H54 (cell line): ENCODE measurements around the gene SERINC5.

Experiments used
- DNase-seq: peaks from one replicate; pipeline ENCODE4 v3.0.0; 2011; ENCODE audit warnings: low spot score, mixed read lengths; ENCODE audit not compliant: insufficient read length
- FAIRE-seq: peaks from 3 replicates; lab custom pipeline; 2011; peaks lifted over from hg19 to GRCh38; lab: Jason Lieb, UNC
- POLR2A ChIP-seq: IDR thresholded peaks from 2 replicates; pipeline ENCODE4 v1.6.1; 2011; ENCODE audit warnings: low read depth, mild to moderate bottlenecking, low read length

SERINC5 gene

GRCh38 chr5:80269991-80270438 is 14.2 kb upstream of the SERINC5 start:
- DNase-seq (no peak), FAIRE-seq (no peak)
- no peak for TF ChIP-seq POLR2A

- FAIRE-seq = no peak
- no peak for TF ChIP-seq POLR2A
Measured at GRCh38 chr5:80268916-80269315, 13.1 kb upstream of the SERINC5 start.

GRCh38 chr5:80266566-80266965 is 10.7 kb upstream of the SERINC5 start:
- DNase-seq (no peak), FAIRE-seq (no peak)
- TF ChIP-seq POLR2A = no peak

More at GRCh38 chr5:80268916-80269315, 13.1 kb upstream of the SERINC5 start:
- DNase-seq = no peak

- FAIRE-seq (no peak), DNase-seq (no peak)
- TF ChIP-seq POLR2A = no peak
Measured at GRCh38 chr5:80260461-80260860, 4.6 kb upstream of the SERINC5 start.

GRCh38 chr5:80259511-80260203 is 3.8 kb upstream of the SERINC5 start:
- no peak for FAIRE-seq
- no peak for TF ChIP-seq POLR2A
- no peak for DNase-seq

- no peak for TF ChIP-seq POLR2A
- FAIRE-seq (no peak), DNase-seq (peak; percentile 64)
Measured at GRCh38 chr5:80255431-80255810, 427 bp downstream of the SERINC5 start.

GRCh38 chr5:80254767-80255430 is 949 bp downstream of the SERINC5 start:
- FAIRE-seq = no peak
- TF ChIP-seq POLR2A = no peak
- DNase-seq = peak; percentile 42

- no peak for FAIRE-seq
- DNase-seq = no peak
- TF ChIP-seq POLR2A = no peak
Measured at GRCh38 chr5:80251636-80252035, 4.2 kb downstream of the SERINC5 start.

GRCh38 chr5:80250801-80251200 is 5.0 kb downstream of the SERINC5 start:
- no peak for TF ChIP-seq POLR2A
- no peak for FAIRE-seq
- DNase-seq = no peak

GRCh38 chr5:80249901-80250300 is 5.9 kb downstream of the SERINC5 start:
- no peak for DNase-seq
- TF ChIP-seq POLR2A = no peak

GRCh38 chr5:80248378-80248777 is 7.5 kb downstream of the SERINC5 start:
- FAIRE-seq (no peak), DNase-seq (no peak)
- TF ChIP-seq POLR2A = no peak

More at GRCh38 chr5:80249901-80250300, 5.9 kb downstream of the SERINC5 start:
- FAIRE-seq = no peak

- TF ChIP-seq POLR2A = 0 out of 2 replicates have a peak, but pooled peaks have one; percentile 37
- DNase-seq (peak; percentile 67), FAIRE-seq (peak; percentile 91)
Measured at GRCh38 chr5:80246995-80247729, 8.7 kb downstream of the SERINC5 start.

GRCh38 chr5:80246001-80246758 is 9.7 kb downstream of the SERINC5 start:
- TF ChIP-seq POLR2A = no peak
- FAIRE-seq (no peak), DNase-seq (no peak)
